HL-60 (cell line): ENCODE results near the gene GLRX3.

Source experiments
- CTCF ChIP-seq: IDR thresholded peaks from one replicate; pipeline ENCODE4 v1.5.1; 2011; ENCODE audit warnings: low read length, control low read depth, inconsistent platforms; ENCODE audit not compliant: insufficient read depth
- GABPA ChIP-seq: IDR thresholded peaks from 2 replicates; pipeline ENCODE4 v1.6.1; 2012; ENCODE audit warnings: low read depth
- POLR2AphosphoS5 ChIP-seq: IDR thresholded peaks from 2 replicates; pipeline ENCODE4 v1.6.1; 2012; ENCODE audit warnings: low read depth
- REST ChIP-seq: IDR thresholded peaks from 2 replicates; pipeline ENCODE4 v1.6.1; 2012; ENCODE audit warnings: low read depth; ENCODE audit not compliant: insufficient replicate concordance
- SPI1 ChIP-seq: IDR thresholded peaks from 2 replicates; pipeline ENCODE4 v1.6.1; 2012; ENCODE audit warnings: low read depth, mild to moderate bottlenecking, borderline replicate concordance

GRCh38 chr10:130141038-130141437, 4.8 kb downstream of the GLRX3 start:
- TF ChIP-seq POLR2AphosphoS5 (no peak), CTCF (no peak), GABPA (no peak), SPI1 (no peak), REST (no peak)
